GM12874 (cell line): ENCODE measurements around the gene EPHA3.

Source experiments
- CTCF ChIP-seq: IDR thresholded peaks from 2 replicates; pipeline ENCODE4 v1.5.1; 2011; ENCODE audit warnings: low read depth, mild to moderate bottlenecking, control low read depth, low read length, moderate library complexity; ENCODE audit not compliant: insufficient read depth

EPHA3 gene

GRCh38 chr3:89522155-89522554 is 414.7 kb downstream of the EPHA3 start:
- no peak for TF ChIP-seq CTCF

- no peak for TF ChIP-seq CTCF
Measured at GRCh38 chr3:89525609-89526008, 418.2 kb downstream of the EPHA3 start.

GRCh38 chr3:89527736-89528305 is 420.4 kb downstream of the EPHA3 start:
- TF ChIP-seq CTCF = no peak
